GF-D8 (cell line): ENCODE measurements around the gene PCDHGC5.

Experiments
- DNase-seq: peaks from one replicate; lab custom pipeline; 2025; lab: John Stamatoyannopoulos, UW

Gene PCDHGC5

DNA sequence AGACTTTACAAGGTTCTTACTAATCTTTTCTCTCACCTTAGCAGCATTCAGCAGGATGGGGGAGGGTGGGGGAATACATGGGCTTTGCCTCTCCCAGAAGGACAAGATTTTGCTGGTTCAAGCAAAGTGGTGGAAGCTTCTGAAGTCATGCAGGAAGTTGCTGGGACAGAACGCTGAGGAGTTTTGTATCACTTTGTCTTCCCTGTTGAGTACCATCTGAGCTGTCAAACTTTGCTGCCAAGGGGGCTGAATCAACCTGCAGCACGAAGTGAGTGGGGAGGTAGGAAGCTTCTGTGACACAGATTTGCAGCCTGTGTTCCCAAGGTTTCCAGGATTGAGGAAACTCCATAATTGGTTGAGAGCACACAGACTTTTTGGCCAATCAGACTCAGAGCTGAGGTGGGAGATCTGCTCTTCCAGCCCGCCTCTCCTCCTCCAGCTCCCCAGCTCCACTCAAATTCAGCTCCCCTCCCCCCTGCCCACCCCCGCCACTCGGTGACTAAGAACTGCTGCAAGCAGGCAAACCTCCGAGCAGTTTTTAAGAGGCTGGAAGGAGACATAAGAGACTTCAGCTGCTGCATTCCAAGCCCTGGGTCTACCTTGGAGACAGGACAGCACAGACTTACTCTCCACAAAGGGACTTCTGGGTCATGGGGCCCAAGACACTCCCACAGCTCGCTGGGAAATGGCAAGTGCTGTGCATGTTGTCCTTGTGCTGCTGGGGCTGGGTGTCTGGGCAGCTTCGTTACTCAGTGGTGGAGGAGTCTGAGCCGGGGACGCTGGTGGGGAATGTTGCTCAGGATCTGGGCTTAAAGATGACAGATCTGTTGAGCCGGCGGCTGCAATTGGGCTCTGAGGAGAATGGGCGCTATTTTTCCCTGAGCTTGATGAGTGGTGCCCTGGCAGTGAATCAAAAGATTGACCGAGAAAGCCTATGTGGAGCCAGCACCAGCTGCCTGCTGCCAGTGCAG, at the start of gene PCDHGC5:
TSS of gene PCDHGC5 (plus strand) at position 491 of the 971 bp plus-strand sequence. CDS start at position 651, 160 bp downstream.
- no peak for DNase-seq

- no peak for DNase-seq
These were observed 49.3 kb upstream of the PCDHGC5 start for GRCh38 chr5:141439411-141440141.

GRCh38 chr5:141440341-141440740, 48.5 kb upstream of the PCDHGC5 start:
- no peak for DNase-seq

GRCh38 chr5:141441571-141442170, 47.2 kb upstream of the PCDHGC5 start:
- no peak for DNase-seq

DNA sequence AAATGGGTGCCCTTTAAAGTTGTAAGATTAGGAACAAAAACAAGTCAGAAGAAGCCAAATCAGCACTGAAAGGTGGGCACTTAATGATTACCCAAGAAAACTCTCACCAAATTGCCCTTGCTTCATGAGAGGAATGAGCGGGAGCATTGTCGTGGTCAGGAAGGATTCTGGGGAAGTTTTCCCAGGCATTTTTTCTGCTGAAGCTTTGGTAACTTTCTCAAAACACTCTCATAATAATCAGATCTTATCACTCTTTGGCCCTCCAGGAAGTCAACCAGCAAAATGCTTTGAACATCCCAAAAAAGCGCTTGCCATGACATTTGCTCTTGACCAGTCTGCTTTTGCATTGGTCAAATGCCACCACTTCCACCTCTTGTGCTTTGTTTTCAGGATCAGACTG, 23.5 kb upstream of the PCDHGC5 start:
- no peak for DNase-seq

- no peak for DNase-seq
These were observed 13.2 kb upstream of the PCDHGC5 start, which contains the start of gene PCDHGC3 for GRCh38 chr5:141475625-141476131. PCDHGC3 (plus strand) TSS chr5:141475966; CDS start chr5:141476117, 151 bp downstream.

GRCh38 chr5:141476132-141476911, 12.6 kb upstream of the PCDHGC5 start:
- no peak for DNase-seq

DNA sequence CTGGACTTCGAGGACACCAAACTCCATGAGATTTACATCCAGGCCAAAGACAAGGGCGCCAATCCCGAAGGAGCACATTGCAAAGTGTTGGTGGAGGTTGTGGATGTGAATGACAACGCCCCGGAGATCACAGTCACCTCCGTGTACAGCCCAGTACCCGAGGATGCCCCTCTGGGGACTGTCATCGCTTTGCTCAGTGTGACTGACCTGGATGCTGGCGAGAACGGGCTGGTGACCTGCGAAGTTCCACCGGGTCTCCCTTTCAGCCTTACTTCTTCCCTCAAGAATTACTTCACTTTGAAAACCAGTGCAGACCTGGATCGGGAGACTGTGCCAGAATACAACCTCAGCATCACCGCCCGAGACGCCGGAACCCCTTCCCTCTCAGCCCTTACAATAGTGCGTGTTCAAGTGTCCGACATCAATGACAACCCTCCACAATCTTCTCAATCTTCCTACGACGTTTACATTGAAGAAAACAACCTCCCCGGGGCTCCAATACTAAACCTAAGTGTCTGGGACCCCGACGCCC, 11.8 kb upstream of the PCDHGC5 start:
- no peak for DNase-seq

DNA sequence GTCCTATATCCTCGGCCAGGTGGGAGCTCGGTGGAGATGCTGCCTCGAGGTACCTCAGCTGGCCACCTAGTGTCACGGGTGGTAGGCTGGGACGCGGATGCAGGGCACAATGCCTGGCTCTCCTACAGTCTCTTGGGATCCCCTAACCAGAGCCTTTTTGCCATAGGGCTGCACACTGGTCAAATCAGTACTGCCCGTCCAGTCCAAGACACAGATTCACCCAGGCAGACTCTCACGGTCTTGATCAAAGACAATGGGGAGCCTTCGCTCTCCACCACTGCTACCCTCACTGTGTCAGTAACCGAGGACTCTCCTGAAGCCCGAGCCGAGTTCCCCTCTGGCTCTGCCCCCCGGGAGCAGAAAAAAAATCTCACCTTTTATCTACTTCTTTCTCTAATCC, 11.1 kb upstream of the PCDHGC5 start:
- DNase-seq, result no peak

DNA sequence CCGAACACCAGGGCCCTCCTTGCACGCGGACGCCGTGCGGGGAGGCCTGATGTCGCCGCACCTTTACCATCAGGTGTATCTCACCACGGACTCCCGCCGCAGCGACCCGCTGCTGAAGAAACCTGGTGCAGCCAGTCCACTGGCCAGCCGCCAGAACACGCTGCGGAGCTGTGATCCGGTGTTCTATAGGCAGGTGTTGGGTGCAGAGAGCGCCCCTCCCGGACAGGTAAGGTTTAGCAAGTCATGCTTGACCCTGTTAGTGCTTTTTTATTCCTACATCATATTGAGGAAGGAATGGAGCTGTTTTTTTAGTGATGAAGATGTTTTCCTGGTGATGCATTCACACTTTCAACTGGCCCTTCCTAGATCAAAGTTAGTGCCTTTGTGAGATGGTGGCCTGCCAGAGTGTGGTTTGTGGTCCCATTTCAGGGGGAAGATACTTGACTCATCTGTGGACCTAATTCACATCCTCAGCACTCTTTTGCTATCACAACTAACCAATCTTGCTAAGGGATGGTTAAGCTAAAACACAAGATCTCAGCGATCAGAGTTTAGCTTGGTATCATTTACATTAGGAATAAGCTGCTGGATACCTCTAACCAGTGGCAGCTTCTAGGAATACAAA, 10.4 kb upstream of the PCDHGC5 start:
- DNase-seq, result no peak

DNA sequence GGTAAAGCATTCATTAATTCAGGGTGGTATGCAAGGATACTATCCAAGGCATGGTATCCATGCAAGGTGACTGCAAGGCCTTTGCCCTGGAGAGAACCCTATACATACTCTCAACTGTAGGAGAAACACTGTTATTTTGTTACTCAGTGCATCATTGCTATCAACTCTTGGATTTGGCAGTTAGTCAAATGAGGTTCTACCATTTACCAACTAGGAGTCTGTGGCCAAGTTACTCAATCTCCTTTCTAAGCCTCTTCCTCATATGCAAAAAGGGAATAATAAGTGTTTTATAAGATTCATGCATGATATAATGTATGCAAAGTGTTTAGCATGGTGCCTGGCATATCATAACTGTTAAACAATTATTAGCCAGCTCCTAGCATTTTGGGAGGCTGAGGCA, 9.1 kb upstream of the PCDHGC5 start:
- peak; percentile 2 for DNase-seq

GRCh38 chr5:141483902-141484301, 5.0 kb upstream of the PCDHGC5 start:
- no peak for DNase-seq

GRCh38 chr5:141484310-141484640, 4.6 kb upstream of the PCDHGC5 start:
- DNase-seq, result no peak

GRCh38 chr5:141484641-141485311, 4.1 kb upstream of the PCDHGC5 start, which contains the start of gene PCDHGC4:
PCDHGC4 (plus strand) TSS chr5:141485030; CDS start chr5:141485174, 144 bp downstream.
- DNase-seq, result no peak

- DNase-seq, result no peak
These were observed 3.4 kb upstream of the PCDHGC5 start for GRCh38 chr5:141485321-141486055.

DNA sequence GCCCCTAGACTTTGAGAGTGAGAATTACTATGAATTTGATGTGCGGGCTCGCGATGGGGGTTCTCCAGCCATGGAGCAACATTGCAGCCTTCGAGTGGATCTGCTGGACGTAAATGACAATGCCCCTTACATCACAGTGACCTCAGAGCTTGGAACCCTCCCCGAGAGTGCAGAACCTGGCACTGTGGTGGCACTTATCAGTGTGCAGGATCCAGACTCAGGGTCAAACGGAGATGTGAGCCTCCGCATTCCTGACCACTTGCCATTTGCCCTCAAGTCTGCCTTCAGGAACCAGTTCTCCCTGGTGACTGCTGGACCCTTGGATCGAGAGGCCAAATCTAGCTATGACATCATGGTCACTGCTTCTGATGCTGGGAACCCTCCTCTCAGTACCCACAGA, 2.8 kb upstream of the PCDHGC5 start:
- no peak for DNase-seq

DNA sequence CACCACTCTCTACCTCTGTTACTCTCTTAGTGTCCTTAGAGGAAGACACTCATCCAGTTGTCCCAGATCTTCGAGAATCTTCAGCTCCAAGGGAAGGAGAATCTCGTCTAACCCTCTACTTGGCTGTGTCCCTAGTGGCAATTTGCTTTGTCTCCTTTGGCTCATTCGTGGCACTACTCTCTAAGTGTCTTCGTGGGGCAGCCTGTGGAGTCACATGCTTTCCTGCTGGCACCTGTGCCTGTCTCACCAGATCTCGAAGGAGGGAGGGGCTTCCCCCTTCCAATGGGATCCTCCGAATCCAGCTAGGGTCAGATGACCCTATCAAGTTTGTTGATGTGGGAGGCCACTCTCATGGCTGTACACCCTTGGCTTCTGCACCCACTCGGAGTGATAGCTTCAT, 1.8 kb upstream of the PCDHGC5 start:
- DNase-seq, result no peak

GRCh38 chr5:141489841-141490240, 960 bp downstream of the PCDHGC5 start:
- no peak for DNase-seq

GRCh38 chr5:141490271-141490670, 1.4 kb downstream of the PCDHGC5 start:
- no peak for DNase-seq
